Gastrocnemius medialis (tissue), 4 donors: ENCODE measurements around the gene IDUA. TPM values are rescaled to one million over a fixed set of nuclear protein-coding genes. Genes with fewer than 3 reads are reported as not detected.

Source experiments
- ATAC-seq, 2 donors: fragments of 150-250 bp; one replicate each; pipeline ENCODE4 v1.9.1; 2016
- DNase-seq, 2 donors: peaks; one replicate each; pipeline ENCODE4 v3.0.0-alpha.2; 2019
- H3K27ac ChIP-seq, 4 donors: fragments of 200-600 bp; sonication (generic); 1 replicate in 1 of 4; 2 replicates in 3 of 4; pipeline ENCODE4 v1.5.1; 2016 to 2018; ENCODE audit warnings: mild to moderate bottlenecking in 2 of 4, moderate library complexity in 1 of 4
- H3K27me3 ChIP-seq, 3 donors: fragments of 200-600 bp; sonication (generic) in 2 of 3; 1 replicate in 1 of 3; 2 replicates in 2 of 3; pipeline versions ENCODE4 v1.5.1 to v1.6.0; 2016 to 2019; ENCODE audit warnings: mild to moderate bottlenecking in 1 of 3, moderate library complexity in 1 of 3
- H3K36me3 ChIP-seq, 2 donors: fragments of 200-600 bp; sonication (generic) in 1 of 2; one replicate each; pipeline ENCODE4 v1.5.1; 2017 to 2018
- H3K4me1 ChIP-seq, 2 donors: fragments of 200-600 bp; sonication (generic) in 1 of 2; one replicate each; pipeline ENCODE4 v1.5.1; 2016 to 2017; ENCODE audit warnings: mild to moderate bottlenecking in 2 of 2
- H3K4me3 ChIP-seq, 4 donors: fragments of 200-600 bp; sonication (generic) in 3 of 4; 1 replicate in 1 of 4; 2 replicates in 3 of 4; pipeline ENCODE4 v1.5.1; 2016 to 2019; ENCODE audit warnings: mild to moderate bottlenecking in 2 of 4
- H3K9me3 ChIP-seq, 3 donors: fragments of 200-600 bp; sonication (generic) in 2 of 3; 1 replicate in 1 of 3; 2 replicates in 2 of 3; pipeline ENCODE4 v1.5.1; 2016 to 2019
- CTCF ChIP-seq, 5 experiments: fragments of 450-650 bp in 3 of 5; fragments of 200-600 bp in 2 of 5; sonication (generic) in 2 of 5; IDR thresholded peaks in 4 of 5; conservative IDR thresholded peaks in 1 of 5; 1 replicate in 4 of 5; 2 replicates in 1 of 5; pipeline ENCODE4 v1.5.1; 2016 to 2019; ENCODE audit warnings: antibody characterized with exemption in 5 of 5, mild to moderate bottlenecking in 3 of 5, moderate library complexity in 3 of 5
- POLR2A ChIP-seq, 2 donors: fragments of 450-650 bp; IDR thresholded peaks; one replicate each; pipeline ENCODE4 v1.6.1; 2017; ENCODE audit warnings: antibody characterized with exemption in 2 of 2, mild to moderate bottlenecking in 2 of 2, moderate library complexity in 2 of 2
- in situ Hi-C, 4 donors: fragments of 200-750 bp; cut with MboI; loops; one replicate each; pipeline versions ENCODE4 v1.15.0 to v1.8.0; 2017; ENCODE audit warnings: low sequenced_read_pairs in 4 of 4
- intact Hi-C: fragments of 100-400 bp; cut with DNase I; formaldehyde crosslinking; loops from one replicate; pipeline ENCODE4 v1.15.1; 2023; ENCODE audit warnings: low total_unique reads
- total RNA-seq, 4 donors: library from RNA; depleted of rRNA; stranded (reverse); fragments of >200 nt; gene quantifications; one replicate each; pipeline versions ENCODE4 v1.1.0 to v1.2.3, GENCODE V29; 2016

Gene IDUA
- total RNA-seq, 4 donors from 2014 or later, result 0.12 to 10.8 (median 2.4) TPM

GRCh38 chr4:1042352-1043055, 55.7 kb downstream of the IDUA start:
- no peak for ATAC-seq
- no peak for DNase-seq
- no peak overlapping the region for H3K4me3 ChIP-seq
- H3K9me3 ChIP-seq, result no peaks in the 10 kb centered on the region
- in situ Hi-C loops, result no loop called here
- H3K27ac ChIP-seq, result no peak overlapping the region
- peaks cover 0 to 3% of the 10 kb centered on the region in 2 donors for H3K4me1 ChIP-seq
- H3K36me3 ChIP-seq, result no peaks in the 10 kb centered on the region
- intact Hi-C loops, result no loop called here
- H3K27me3 ChIP-seq, result peaks cover 32 to 67% (median 42%) of the 10 kb centered on the region in 3 donors
- TF ChIP-seq CTCF (IDR thresholded peaks at IDR 0.05 in 4 of 5, conservative IDR thresholded peaks at IDR 0.05 in 1 of 5) (no peak), POLR2A (IDR thresholded peaks at IDR 0.05) (no peak)

- Histone ChIP-seq H3K36me3 (no peaks in the 10 kb centered on the region), H3K4me1 (peaks cover 0 to 3% of the 10 kb centered on the region in 2 donors), H3K27me3 (peaks cover 32 to 70% (median 47%) of the 10 kb centered on the region in 3 donors), H3K9me3 (no peaks in the 10 kb centered on the region), H3K27ac (no peak overlapping the region), H3K4me3 (no peak overlapping the region)
- TF ChIP-seq POLR2A (IDR thresholded peaks at IDR 0.05), result no peak
- no peak for TF ChIP-seq CTCF (IDR thresholded peaks at IDR 0.05 in 4 of 5, conservative IDR thresholded peaks at IDR 0.05 in 1 of 5)
- intact Hi-C loops (no loop called here), in situ Hi-C loops (no loop called here)
- ATAC-seq, result no peak
- no peak for DNase-seq
Measured at GRCh38 chr4:1043162-1043561, 56.3 kb downstream of the IDUA start.

DNA sequence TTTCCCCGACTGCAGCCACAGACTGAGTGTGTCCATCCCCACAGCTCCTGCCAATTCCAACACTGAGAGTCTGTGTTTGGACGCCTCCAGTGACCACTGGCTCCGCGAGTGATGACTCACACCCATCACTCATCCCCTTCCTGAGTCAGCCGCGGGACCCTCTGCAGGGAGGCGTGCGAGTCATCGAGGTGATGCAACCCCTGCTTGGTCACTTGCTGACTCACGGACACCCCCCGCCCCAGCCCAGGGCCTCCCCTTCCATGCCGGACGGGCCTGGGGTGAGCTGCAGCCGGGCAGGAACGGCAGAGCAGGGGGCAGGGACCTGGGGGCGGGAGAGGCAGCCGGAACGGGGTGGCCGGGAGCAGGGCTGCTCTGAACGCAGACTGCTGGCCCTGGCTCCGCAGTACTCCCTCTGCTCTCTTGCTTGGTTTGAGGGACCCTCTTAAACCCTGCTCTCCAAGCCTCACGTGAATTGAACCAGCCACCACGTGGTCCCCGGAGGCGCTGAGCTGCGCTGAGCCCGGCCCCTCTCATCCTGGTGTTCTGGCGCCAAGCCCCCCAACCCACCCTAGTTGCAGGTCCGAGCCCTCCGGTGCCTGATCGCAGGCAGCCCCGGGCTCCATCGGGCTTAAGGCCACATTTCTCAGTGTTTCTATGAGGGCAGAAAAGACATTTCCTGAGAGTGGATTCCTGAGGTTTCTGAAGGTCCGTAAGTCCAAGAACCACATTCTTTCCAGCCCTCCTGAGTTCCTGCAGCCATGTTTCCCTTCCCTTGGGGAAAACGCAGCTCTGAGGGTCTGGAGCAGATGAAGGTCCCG, 57.0 kb downstream of the IDUA start:
- DNase-seq, result peak; percentile 76 to 84
- intact Hi-C loops (no loop called here), in situ Hi-C loops (no loop called here)
- H3K27ac ChIP-seq, result no peak overlapping the region
- no peaks in the 10 kb centered on the region for H3K9me3 ChIP-seq
- H3K27me3 ChIP-seq, result peaks cover 36 to 77% (median 48%) of the 10 kb centered on the region in 3 donors
- H3K4me3 ChIP-seq, result no peak overlapping the region
- ATAC-seq, result peak; percentile 79 to 84
- H3K4me1 ChIP-seq, result peaks cover 0 to 3% of the 10 kb centered on the region in 2 donors
- TF ChIP-seq POLR2A (IDR thresholded peaks at IDR 0.05) (no peak), CTCF (IDR thresholded peaks at IDR 0.05 in 4 of 5, conservative IDR thresholded peaks at IDR 0.05 in 1 of 5) (no peak)
- H3K36me3 ChIP-seq, result no peaks in the 10 kb centered on the region

GRCh38 chr4:1044469-1045192, 57.8 kb downstream of the IDUA start:
- TF ChIP-seq POLR2A (IDR thresholded peaks at IDR 0.05), result no peak
- no peak for TF ChIP-seq CTCF (IDR thresholded peaks at IDR 0.05 in 4 of 5, conservative IDR thresholded peaks at IDR 0.05 in 1 of 5)
- H3K27ac ChIP-seq, result no peak overlapping the region
- ATAC-seq (no peak), DNase-seq (no peak)
- no peaks in the 10 kb centered on the region for H3K36me3 ChIP-seq
- in situ Hi-C loops, result no loop called here
- H3K4me3 ChIP-seq, result no peak overlapping the region
- peaks cover 37 to 81% (median 54%) of the 10 kb centered on the region in 3 donors for H3K27me3 ChIP-seq
- no peaks in the 10 kb centered on the region for H3K9me3 ChIP-seq
- H3K4me1 ChIP-seq, result peaks cover 0 to 3% of the 10 kb centered on the region in 2 donors
- intact Hi-C loops, result no loop called here
